Fibroblast of the aortic adventitia (primary cell): ENCODE data around the gene EHD4. TPM values are rescaled to one million over a fixed set of nuclear protein-coding genes. Genes with fewer than 3 reads are reported as not detected.

Experiments used
- DNase-seq: peaks from one replicate; pipeline ENCODE4 v3.0.0-alpha.2; 2010; ENCODE audit warnings: low read depth
- H3K4me3 ChIP-seq: 2 replicates; pipeline ENCODE4 v1.5.1; 2011; ENCODE audit warnings: low read depth, mild to moderate bottlenecking, control low read depth, low read length, moderate library complexity
- CTCF ChIP-seq: IDR thresholded peaks from 2 replicates; pipeline ENCODE4 v1.5.1; 2011; ENCODE audit warnings: mild to moderate bottlenecking, low read length, control low read depth, inconsistent platforms; ENCODE audit not compliant: insufficient read depth
- total RNA-seq: library from RNA; depleted of rRNA; stranded (reverse); fragments of >200 nt; gene quantifications from 2 replicates; pipeline ENCODE4 v1.2.3, GENCODE V29; 2012; ENCODE audit warnings: low replicate concordance

EHD4 gene
- total RNA-seq, 1 donor, result 10.8 TPM

DNA sequence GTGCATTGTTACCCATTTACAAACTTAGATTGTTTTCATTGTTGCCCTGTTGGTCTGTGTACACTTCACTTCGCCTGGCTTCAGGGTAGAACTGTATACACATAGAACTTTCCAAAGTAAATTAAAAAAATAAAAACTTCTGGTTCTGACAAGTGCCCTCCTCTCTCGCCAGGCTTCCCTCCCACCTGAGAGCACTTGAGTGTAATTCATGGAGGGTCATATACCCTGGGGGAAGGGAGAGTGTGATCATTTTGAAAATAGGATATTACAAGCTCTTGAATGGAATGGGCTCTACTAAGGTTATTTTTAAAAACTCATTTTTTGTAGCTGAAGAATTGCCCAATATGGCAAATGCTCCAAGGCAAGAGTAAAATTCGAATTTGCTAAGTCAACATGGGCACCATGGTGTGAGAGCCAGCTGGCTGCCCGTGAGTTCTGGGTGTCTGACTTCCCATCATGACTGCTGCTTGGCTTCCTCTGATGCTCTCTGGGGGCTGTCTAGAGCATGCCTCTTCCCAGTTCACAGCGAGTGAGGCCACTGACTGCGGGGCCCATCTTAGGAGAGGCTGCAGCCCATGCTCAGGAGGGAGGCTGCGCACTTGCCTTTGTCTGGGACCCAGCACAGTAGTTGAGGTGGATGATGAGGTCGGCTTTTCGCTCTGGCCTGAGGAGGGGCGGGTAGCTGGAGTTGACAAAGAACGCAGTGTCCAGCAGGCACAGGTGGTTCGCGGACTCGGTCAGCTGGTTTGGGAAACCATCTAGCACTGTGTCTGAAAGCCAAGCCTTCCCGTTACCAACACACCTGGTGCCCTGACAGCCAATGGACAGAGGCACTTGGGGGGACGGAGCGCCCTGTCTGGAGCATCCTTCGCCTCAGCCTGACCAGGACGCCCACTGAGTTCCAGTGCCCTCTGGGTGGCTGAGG lies 13.1 kb upstream of the EHD4 start:
- H3K4me3 ChIP-seq, result no peak overlapping the region
- no peak for TF ChIP-seq CTCF
- DNase-seq, result no peak

DNA sequence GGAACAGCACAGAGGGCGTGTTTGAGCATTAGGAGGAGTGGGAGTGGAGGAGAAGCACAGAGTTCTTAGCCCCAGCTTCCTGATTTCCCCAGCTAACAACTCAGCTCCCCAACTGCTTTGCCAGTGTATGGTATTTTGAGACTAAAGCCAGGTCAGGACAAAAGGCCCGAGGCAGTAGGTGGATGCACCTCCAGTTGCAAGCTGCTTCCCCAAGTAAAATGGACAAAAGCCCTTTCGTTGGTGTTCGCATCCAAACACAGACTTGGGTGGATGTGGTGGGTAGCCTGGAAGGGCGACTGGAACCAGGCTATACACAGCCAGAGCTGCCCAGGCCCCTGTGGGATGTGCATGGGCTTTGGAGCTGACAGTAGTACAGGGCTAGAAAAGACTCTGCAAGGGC lies 12.3 kb upstream of the EHD4 start:
- no peak for TF ChIP-seq CTCF
- no peak overlapping the region for H3K4me3 ChIP-seq
- no peak for DNase-seq

GRCh38 chr15:41983621-41984571 lies 11.5 kb upstream of the EHD4 start:
- TF ChIP-seq CTCF, result no peak
- no peak for DNase-seq
- H3K4me3 ChIP-seq, result no peak overlapping the region

DNA sequence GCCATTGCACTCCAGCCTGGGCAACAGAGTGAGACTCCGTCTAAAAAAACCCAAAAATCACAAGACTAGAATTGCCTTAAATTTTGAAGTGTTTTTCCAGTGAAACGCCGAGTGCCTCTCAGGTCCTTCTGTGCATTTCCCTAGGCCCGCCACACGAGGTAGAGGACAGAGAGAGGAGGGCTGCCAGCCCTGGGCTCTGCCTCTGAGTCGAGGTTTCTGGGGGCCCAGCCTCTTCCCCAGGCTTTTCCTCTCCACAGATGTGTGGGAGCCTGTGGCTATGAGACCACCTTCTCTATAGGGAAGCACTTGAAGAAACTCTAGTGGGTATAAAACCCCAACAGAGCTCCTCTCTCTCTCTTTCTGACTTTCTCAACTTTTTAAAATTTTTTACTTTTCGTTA lies 10.9 kb upstream of the EHD4 start:
- no peak for DNase-seq
- TF ChIP-seq CTCF, result no peak
- no peak overlapping the region for H3K4me3 ChIP-seq

DNA sequence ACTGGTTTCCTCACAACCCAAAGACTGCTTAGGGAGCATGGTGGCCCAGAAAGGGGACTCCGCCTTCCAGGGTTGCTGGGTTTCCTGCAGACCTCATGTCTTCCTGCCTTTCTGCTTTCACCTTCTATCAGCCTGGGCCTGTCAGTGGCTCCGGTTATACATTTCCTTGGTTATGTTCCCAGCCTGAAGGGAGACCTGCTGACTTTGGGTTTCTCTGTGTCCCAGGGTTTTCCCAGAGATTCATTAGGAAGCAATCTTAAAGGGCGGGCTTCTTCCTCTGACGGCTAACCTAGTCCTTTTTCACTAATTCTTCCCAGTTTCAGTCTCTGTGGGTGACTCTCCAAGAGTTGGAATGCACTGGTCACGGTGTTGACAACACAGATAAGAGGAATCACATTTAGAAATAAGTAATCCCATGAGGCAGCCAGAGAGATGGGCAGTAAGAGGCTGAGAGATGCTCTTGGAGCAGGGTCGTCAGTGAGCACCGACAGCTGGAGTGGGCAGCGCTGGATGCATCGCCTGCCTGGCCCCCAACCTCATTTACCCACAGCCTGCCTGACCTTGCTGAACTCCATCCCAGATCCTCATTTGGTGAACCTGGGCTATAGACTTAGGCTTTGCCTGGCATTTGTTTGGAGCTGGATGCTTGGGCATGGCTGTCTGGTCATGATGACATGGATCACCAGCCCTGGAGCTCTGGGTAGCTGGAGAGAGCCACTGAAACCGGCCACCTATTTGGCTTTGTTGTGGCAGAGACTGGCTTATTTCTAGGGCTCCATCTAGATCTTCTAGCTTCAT lies 10.0 kb upstream of the EHD4 start:
- no peak overlapping the region for H3K4me3 ChIP-seq
- no peak for TF ChIP-seq CTCF
- peak; percentile 34 for DNase-seq
